GM12878 (cell line): Measurements from ENCODE around the gene CCDC112. TPM values are rescaled to one million over a fixed set of nuclear protein-coding genes. Genes with fewer than 3 reads are reported as not detected.

ENCODE experiments used
- ATAC-seq: fragments of 200-7000 bp; cut with Tn5 transposase; 3 replicates; pipeline ENCODE4 v1.9.1; 2020; ENCODE audit warnings: mild to moderate bottlenecking, moderate library complexity
- BruUV-seq: library from RNA; stranded (reverse); fragments of 400-500 nt; replicated peaks from 2 replicates; lab custom pipeline; 2021; lab: Mats Ljungman, UMichigan
- CTCF ChIA-PET: fragments of 300-600 bp; sonication (Branson Sonifier 250); formaldehyde crosslinking; extraction: SDS; loops from one replicate; lab custom pipeline; 2021; ENCODE audit warnings: inconsistent platforms; lab: Yijun Ruan, JAX
- POLR2A ChIA-PET: fragments of 350-600 bp; formaldehyde crosslinking; extraction: SDS; loops from one replicate; lab custom pipeline; 2021; ENCODE audit warnings: inconsistent platforms; lab: Charles Lee
- RAD21 ChIA-PET: fragments of 300-600 bp; sonication (Branson Sonifier 250); formaldehyde crosslinking; loops from one replicate; lab custom pipeline; 2023; ENCODE audit warnings: antibody characterized with exemption; ENCODE audit not compliant: unreplicated experiment; lab: Charles Lee
- SMC1A ChIA-PET: fragments of 300-600 bp; sonication (Branson Sonifier 250); formaldehyde crosslinking; loops from one replicate; lab custom pipeline; 2023; ENCODE audit not compliant: unreplicated experiment, uncharacterized antibody; lab: Charles Lee
- DNase-seq: peaks from one replicate; pipeline ENCODE4 v3.0.0-alpha.2; 2011; ENCODE audit warnings: low read depth, low spot score
- FAIRE-seq: peaks from 3 replicates; lab custom pipeline; 2011; peaks lifted over from hg19 to GRCh38; lab: Jason Lieb, UNC
- H2AFZ ChIP-seq: 2 replicates; pipeline ENCODE4 v1.6.0; 2011; ENCODE audit warnings: low read depth, low read length, control low read depth; ENCODE audit not compliant: control insufficient read depth
- H3K27ac ChIP-seq: 2 replicates; pipeline ENCODE4 v1.5.1; 2011; ENCODE audit warnings: control low read depth; ENCODE audit not compliant: control insufficient read depth, insufficient read depth
- H3K27me3 ChIP-seq, 2 experiments: replicated peaks in 1 of 2; 2 replicates each; pipeline versions ENCODE4 v1.6.0 to v1.6.1; 2011; ENCODE audit warnings: low read length in 1 of 2; ENCODE audit not compliant: control insufficient read depth in 2 of 2, insufficient read depth in 2 of 2
- H3K36me3 ChIP-seq, 2 experiments: 2 replicates each; pipeline ENCODE4 v1.5.1; 2011; ENCODE audit warnings: low read length in 1 of 2; ENCODE audit not compliant: control insufficient read depth in 2 of 2, insufficient read depth in 2 of 2
- H3K4me1 ChIP-seq: 2 replicates; pipeline ENCODE4 v1.6.1; 2011; ENCODE audit warnings: mild to moderate bottlenecking, low read length, moderate library complexity, mixed read lengths; ENCODE audit not compliant: control insufficient read depth, insufficient read depth
- H3K4me2 ChIP-seq: 2 replicates; pipeline ENCODE4 v1.6.0; 2011; ENCODE audit warnings: control low read depth; ENCODE audit not compliant: control insufficient read depth, insufficient read depth
- H3K4me3 ChIP-seq: fragments of 200-600 bp; sonication (generic); 2 replicates; pipeline ENCODE4 v1.5.1; 2016
- H3K79me2 ChIP-seq: 2 replicates; pipeline ENCODE4 v1.6.0; 2011; ENCODE audit warnings: low read length; ENCODE audit not compliant: control insufficient read depth, insufficient read depth
- H3K9ac ChIP-seq: 2 replicates; pipeline ENCODE4 v1.8.0; 2011; ENCODE audit warnings: low read length, control low read depth, mixed read lengths; ENCODE audit not compliant: control insufficient read depth, insufficient read depth
- H3K9me3 ChIP-seq: replicated peaks from 3 replicates; pipeline ENCODE4 v1.5.1; 2011; ENCODE audit warnings: mild to moderate bottlenecking, low read length; ENCODE audit not compliant: control insufficient read depth, insufficient read depth
- H4K20me1 ChIP-seq: 2 replicates; pipeline ENCODE4 v1.6.0; 2011; ENCODE audit not compliant: control insufficient read depth, insufficient read depth
- ATF2 ChIP-seq: IDR thresholded peaks from 2 replicates; pipeline ENCODE4 v1.6.1; 2012; ENCODE audit warnings: low read length, inconsistent platforms
- BCL11A ChIP-seq: IDR thresholded peaks from 2 replicates; pipeline ENCODE4 v1.6.1; 2011; ENCODE audit warnings: low read depth, low read length
- CEBPB ChIP-seq, 2 experiments: fragments of 150-350 bp in 1 of 2; IDR thresholded peaks; 2 replicates each; pipeline ENCODE4 v1.6.1; 2012 to 2014; ENCODE audit warnings: low read depth in 2 of 2, low read length in 2 of 2, borderline replicate concordance in 1 of 2, inconsistent platforms in 1 of 2
- CTCF ChIP-seq, 3 experiments: IDR thresholded peaks in 2 of 3; conservative IDR thresholded peaks in 1 of 3; 2 replicates each; pipeline ENCODE4 v1.5.1; 2011; ENCODE audit warnings: low read depth in 3 of 3, low read length in 3 of 3, mild to moderate bottlenecking in 3 of 3, control low read depth in 2 of 3, moderate library complexity in 2 of 3, inconsistent platforms in 1 of 3, mixed read lengths in 1 of 3; ENCODE audit not compliant: control insufficient read depth in 2 of 3, insufficient read depth in 1 of 3; ENCODE audit errors: extremely low read depth in 1 of 3
- HDGF ChIP-seq: fragments of 450-650 bp; IDR thresholded peaks from 2 replicates; pipeline ENCODE4 v1.6.1; 2016; ENCODE audit warnings: antibody characterized with exemption
- IRF3 ChIP-seq: fragments of 450-650 bp; IDR thresholded peaks from 2 replicates; pipeline ENCODE4 v1.6.1; 2014; ENCODE audit warnings: mild to moderate bottlenecking
- MEF2A ChIP-seq: IDR thresholded peaks from 2 replicates; pipeline ENCODE4 v1.6.1; 2011; ENCODE audit warnings: low read depth, mild to moderate bottlenecking, low read length, moderate library complexity; ENCODE audit not compliant: insufficient read depth
- SIN3A ChIP-seq: IDR thresholded peaks from 2 replicates; pipeline ENCODE4 v1.6.1; 2012; ENCODE audit warnings: low read depth, low read length, improper control_type of control experiment
- ZNF217 ChIP-seq: fragments of 450-650 bp; IDR thresholded peaks from 2 replicates; pipeline ENCODE4 v1.6.1; 2017; ENCODE audit warnings: antibody characterized with exemption, mild to moderate bottlenecking
- whole genome bisulfite sequencing: methylation state at CpG from one replicate; pipeline ENCODE4 v1.1.6; 2016; ENCODE audit warnings: low lambda C conversion rate; ENCODE audit not compliant: insufficient replicate concordance, insufficient coverage; ENCODE audit errors: missing lambda C conversion rate; 5-methylcytosine and 5-hydroxymethylcytosine counted together
- in situ Hi-C: fragments of 300-500 bp; cut with MboI; formaldehyde crosslinking; loops from 9 replicates; pipeline ENCODE4 v1.14.3; 2018; ENCODE audit warnings: mixed read lengths
- intact Hi-C: fragments of 100-400 bp; cut with micrococcal nuclease; formaldehyde crosslinking; loops from one replicate; pipeline ENCODE4 v1.14.2; 2022; ENCODE audit not compliant: unreplicated experiment
- polyA plus RNA-seq, 11 experiments: library from polyadenylated mRNA; depleted of rRNA in 4 of 11; unstranded in 6 of 11; stranded (reverse) in 5 of 11; fragments of >200 nt; fragmentation: Nextera tagmentation in 4 of 11; fragmentation: Illumina TruSeq in 1 of 11; extraction: Ambion mirVana in 4 of 11; extraction: Trizol in 1 of 11; gene quantifications; 1 replicate in 1 of 11; 2 replicates in 10 of 11; pipeline versions ENCODE4 v1.2.1 to v1.2.3, GENCODE V29; 2011 to 2016; ENCODE audit warnings: inconsistent platforms in 2 of 11, missing spikeins in 2 of 11, low read depth in 1 of 11
- total RNA-seq, 4 experiments: library from RNA; depleted of rRNA in 3 of 4; stranded (reverse); fragments of >200 nt in 3 of 4; fragmentation: Illumina TruSeq in 1 of 4; extraction: Trizol in 1 of 4; gene quantifications; 2 replicates each; pipeline versions ENCODE4 v1.2.1 to v1.2.3, GENCODE V29; 2013 to 2021
- TF ChIP-seq, protein P1 (sequence below): fragments of 450-650 bp; IDR thresholded peaks from 2 replicates; pipeline ENCODE4 v1.6.1; 2016; ENCODE audit warnings: mild to moderate bottlenecking
- TF ChIP-seq, protein P2 (sequence below): IDR thresholded peaks from 2 replicates; pipeline ENCODE4 v1.6.1; 2011; ENCODE audit warnings: low read depth, mild to moderate bottlenecking, low read length, moderate library complexity, borderline replicate concordance; ENCODE audit errors: extremely low read depth

CCDC112 gene
- total and polyA plus RNA-seq, 10 of the 15 experiments (the other 5 are each of a cell fraction or from before 2014, with no cell fraction given), result 0.12 to 2.0 (median 0.58) TPM

- TF ChIP-seq, protein P1, sequence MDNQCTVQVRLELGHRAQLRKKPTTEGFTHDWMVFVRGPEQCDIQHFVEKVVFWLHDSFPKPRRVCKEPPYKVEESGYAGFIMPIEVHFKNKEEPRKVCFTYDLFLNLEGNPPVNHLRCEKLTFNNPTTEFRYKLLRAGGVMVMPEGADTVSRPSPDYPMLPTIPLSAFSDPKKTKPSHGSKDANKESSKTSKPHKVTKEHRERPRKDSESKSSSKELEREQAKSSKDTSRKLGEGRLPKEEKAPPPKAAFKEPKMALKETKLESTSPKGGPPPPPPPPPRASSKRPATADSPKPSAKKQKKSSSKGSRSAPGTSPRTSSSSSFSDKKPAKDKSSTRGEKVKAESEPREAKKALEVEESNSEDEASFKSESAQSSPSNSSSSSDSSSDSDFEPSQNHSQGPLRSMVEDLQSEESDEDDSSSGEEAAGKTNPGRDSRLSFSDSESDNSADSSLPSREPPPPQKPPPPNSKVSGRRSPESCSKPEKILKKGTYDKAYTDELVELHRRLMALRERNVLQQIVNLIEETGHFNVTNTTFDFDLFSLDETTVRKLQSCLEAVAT, result no peak
- TF ChIP-seq, all 136 proteins: peak for 0
These were observed 47.4 kb upstream of the CCDC112 start (continued) for GRCh38 chr5:115343855-115344254.

DNA sequence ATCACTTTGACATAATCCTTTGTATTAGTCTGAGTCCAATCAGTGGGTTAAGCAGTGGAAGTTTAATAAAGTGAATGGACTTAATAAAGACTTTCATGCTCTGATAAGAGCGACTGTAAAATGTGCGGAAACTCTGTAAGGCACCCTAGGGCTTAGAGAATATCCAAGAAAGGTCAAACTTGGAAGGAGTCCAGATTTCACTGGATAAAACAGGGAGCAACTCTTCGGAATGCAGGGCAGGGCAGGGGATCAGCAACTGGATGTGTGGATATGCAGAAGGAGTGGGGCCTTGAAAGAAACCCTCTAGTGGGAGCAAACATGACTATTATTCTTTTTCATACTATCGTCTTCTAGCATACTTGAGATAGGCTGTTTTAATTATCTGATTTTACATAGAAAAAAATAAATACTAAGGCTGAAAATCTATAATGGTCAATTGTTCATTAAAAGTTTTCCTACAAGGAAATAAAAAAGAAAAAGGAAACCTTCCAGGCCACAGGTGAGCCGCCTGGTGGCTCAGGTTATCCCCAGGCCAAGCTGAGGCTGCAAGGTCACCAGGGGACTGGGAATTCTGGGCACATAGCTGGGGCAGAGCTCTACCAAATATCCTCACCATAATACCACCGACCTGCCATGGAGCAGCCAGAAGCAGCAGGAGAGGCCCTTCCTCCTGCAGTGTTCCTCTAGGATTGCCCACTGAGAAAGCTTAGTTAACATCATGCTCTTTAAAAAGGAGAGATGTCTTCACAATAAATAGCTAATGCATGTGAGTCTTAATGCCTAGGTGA, 46.3 kb upstream of the CCDC112 start:
- Histone ChIP-seq H3K36me3 (no peaks in the 10 kb centered on the region), H4K20me1 (no peaks in the 10 kb centered on the region), H2AFZ (no peak overlapping the region), H3K9me3 (no peaks in the 10 kb centered on the region), H3K27me3 (no peaks in the 10 kb centered on the region), H3K79me2 (no peaks in the 10 kb centered on the region), H3K9ac (no peak overlapping the region), H3K27ac (no peak overlapping the region), H3K4me2 (no peak overlapping the region), H3K4me3 (no peak overlapping the region), H3K4me1 (no peaks in the 10 kb centered on the region)
- no TSS peak for BruUV-seq
- ChIA-PET RAD21 (interaction anchor here (1.3 kb wide), 1 partner anchor 12 kb away, joined by 3 read pairs; no protein-coding TSS in a partner anchor), POLR2A (interaction anchor here (1.0 kb wide), 1 partner anchor 11 kb away, joined by 3 read pairs; no protein-coding TSS in a partner anchor), SMC1A (interaction anchor here (0.6 to 1.2 kb wide), 2 partner anchors 93 to 195 kb away, joined by 3 to 4 read pairs; no protein-coding TSS in a partner anchor), CTCF (interaction anchor here (1.0 to 1.4 kb wide), 3 partner anchors 12 to 34 kb away, joined by 3 to 5 read pairs (median 4); no protein-coding TSS in a partner anchor)
- TF ChIP-seq SIN3A, result no peak
- no peak for TF ChIP-seq ATF2
- TF ChIP-seq IRF3, result no peak
- TF ChIP-seq CEBPB (IDR thresholded peaks at IDR 0.05; ENCODE audit: borderline replicate concordance in 1 of 2, low read depth in 2 of 2, low read length in 2 of 2), result no peak
- TF ChIP-seq CTCF (IDR thresholded peaks at IDR 0.05 in 2 of 3, conservative IDR thresholded peaks at IDR 0.05 in 1 of 3; ENCODE audit: control insufficient read depth in 2 of 3, extremely low read depth in 1 of 3, insufficient read depth in 1 of 3, low read depth in 3 of 3, low read length in 3 of 3), result no peak
- no peak for TF ChIP-seq ZNF217
- TF ChIP-seq, protein P2, sequence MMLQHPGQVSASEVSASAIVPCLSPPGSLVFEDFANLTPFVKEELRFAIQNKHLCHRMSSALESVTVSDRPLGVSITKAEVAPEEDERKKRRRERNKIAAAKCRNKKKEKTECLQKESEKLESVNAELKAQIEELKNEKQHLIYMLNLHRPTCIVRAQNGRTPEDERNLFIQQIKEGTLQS, result no peak
- TF ChIP-seq MEF2A, result no peak
- no peak for TF ChIP-seq BCL11A
- TF ChIP-seq HDGF, result no peak
- no peak for FAIRE-seq
- in situ Hi-C loops (no loop called here), intact Hi-C loops (no loop called here)
- DNase-seq, result no peak
- 71% methylated on average over 6 of the region's 6 CpGs for WGBS
- no peak for ATAC-seq
